IMR-90 (cell line): Measurements from ENCODE around the gene ARMH1. TPM values are rescaled to one million over a fixed set of nuclear protein-coding genes. Genes with fewer than 3 reads are reported as not detected.

Experiments
- ATAC-seq: fragments of 200-7000 bp; cut with Tn5 transposase; 2 replicates; pipeline ENCODE4 v1.9.1; 2020; ENCODE audit warnings: low read depth, mild to moderate bottlenecking, moderate library complexity
- BruUV-seq: library from RNA; stranded (reverse); fragments of 400-500 nt; replicated peaks from 2 replicates; lab custom pipeline; 2021; lab: Mats Ljungman, UMichigan
- CTCF ChIA-PET: fragments of 300-600 bp; formaldehyde crosslinking; extraction: SDS; loops from one replicate; lab custom pipeline; 2021; ENCODE audit warnings: antibody characterized with exemption; lab: Yijun Ruan, JAX
- POLR2A ChIA-PET: fragments of 300-600 bp; sonication (Branson Sonifier 250); formaldehyde crosslinking; loops from one replicate; lab custom pipeline; 2022; ENCODE audit warnings: antibody characterized with exemption; ENCODE audit not compliant: unreplicated experiment; lab: Charles Lee
- DNase-seq: peaks from one replicate; pipeline ENCODE4 v3.0.0; 2013
- H2AFZ ChIP-seq: replicated peaks from 2 replicates; pipeline ENCODE3; 2013; ENCODE audit warnings: low read length, mild to moderate bottlenecking; ENCODE audit not compliant: poor library complexity
- H2AK5ac ChIP-seq: 2 replicates; pipeline ENCODE4 v1.6.1; 2013; ENCODE audit warnings: low read depth, low read length, inconsistent platforms
- H2AK9ac ChIP-seq: replicated peaks from 2 replicates; pipeline ENCODE3; 2013; ENCODE audit warnings: mild to moderate bottlenecking, low read depth, low read length, moderate library complexity; ENCODE audit not compliant: poor library complexity
- H2BK120ac ChIP-seq: 2 replicates; pipeline ENCODE4 v1.6.1; 2013; ENCODE audit warnings: low read depth, low read length, inconsistent platforms
- H2BK15ac ChIP-seq: 3 replicates; pipeline ENCODE4 v1.6.1; 2013; ENCODE audit warnings: low read depth, low read length, inconsistent platforms
- H2BK20ac ChIP-seq: 2 replicates; pipeline ENCODE4 v1.6.1; 2013; ENCODE audit warnings: low read depth, mild to moderate bottlenecking, inconsistent platforms, low read length, moderate library complexity
- H2BK5ac ChIP-seq: 2 replicates; pipeline ENCODE4 v1.6.1; 2013; ENCODE audit warnings: mild to moderate bottlenecking, low read depth, low read length, inconsistent platforms; ENCODE audit not compliant: poor library complexity, severe bottlenecking
- H3K14ac ChIP-seq: replicated peaks from 2 replicates; pipeline ENCODE4 v1.6.1; 2013; ENCODE audit warnings: low read depth, low read length, inconsistent platforms
- H3K18ac ChIP-seq: 2 replicates; pipeline ENCODE4 v1.6.1; 2013; ENCODE audit warnings: low read depth, low read length, control low read depth
- H3K23ac ChIP-seq: 2 replicates; pipeline ENCODE4 v1.6.1; 2013; ENCODE audit warnings: low read depth, low read length, inconsistent platforms
- H3K27ac ChIP-seq: 2 replicates; pipeline ENCODE4 v1.5.1; 2013; ENCODE audit warnings: mild to moderate bottlenecking, control low read depth, low read length; ENCODE audit not compliant: insufficient read depth
- H3K27me3 ChIP-seq: 2 replicates; pipeline ENCODE4 v1.6.1; 2013; ENCODE audit warnings: low read length; ENCODE audit not compliant: control insufficient read depth, insufficient read depth
- H3K36me3 ChIP-seq: 2 replicates; pipeline ENCODE4 v1.6.1; 2013; ENCODE audit warnings: low read length, mixed read lengths; ENCODE audit not compliant: control insufficient read depth, insufficient read depth
- H3K4ac ChIP-seq: 2 replicates; pipeline ENCODE4 v1.6.1; 2013; ENCODE audit warnings: low read depth, low read length, inconsistent platforms
- H3K4me1 ChIP-seq: 2 replicates; pipeline ENCODE4 v1.6.1; 2013; ENCODE audit warnings: low read length, mixed read lengths; ENCODE audit not compliant: control insufficient read depth, insufficient read depth
- H3K4me2 ChIP-seq: 2 replicates; pipeline ENCODE4 v1.6.1; 2013; ENCODE audit warnings: low read depth, mild to moderate bottlenecking, control low read depth, low read length, moderate library complexity
- H3K4me3 ChIP-seq: 2 replicates; pipeline ENCODE4 v1.5.1; 2013; ENCODE audit warnings: low read depth, mild to moderate bottlenecking, control low read depth, low read length, moderate library complexity; ENCODE audit not compliant: insufficient read depth
- H3K56ac ChIP-seq: 2 replicates; pipeline ENCODE4 v1.6.1; 2013; ENCODE audit warnings: low read length, inconsistent platforms; ENCODE audit not compliant: insufficient read depth; ENCODE audit errors: extremely low read depth
- H3K79me1 ChIP-seq, 2 experiments: 2 replicates each; pipeline ENCODE4 v1.6.1; 2013; ENCODE audit warnings: low read length in 2 of 2, inconsistent platforms in 1 of 2, low read depth in 1 of 2
- H3K9ac ChIP-seq: 2 replicates; pipeline ENCODE4 v1.6.1; 2013; ENCODE audit warnings: low read depth, low read length, control low read depth
- H3K9me1 ChIP-seq: 2 replicates; pipeline ENCODE4 v1.6.1; 2013; ENCODE audit warnings: low read length, inconsistent platforms; ENCODE audit not compliant: insufficient read depth
- H3K9me3 ChIP-seq: 2 replicates; pipeline ENCODE4 v1.6.1; 2013; ENCODE audit warnings: low read length; ENCODE audit not compliant: control insufficient read depth, insufficient read depth
- H4K20me1 ChIP-seq: 2 replicates; pipeline ENCODE4 v1.6.1; 2013; ENCODE audit warnings: low read length, inconsistent platforms; ENCODE audit not compliant: insufficient read depth
- H4K5ac ChIP-seq: 2 replicates; pipeline ENCODE4 v1.6.1; 2013; ENCODE audit warnings: mild to moderate bottlenecking, low read depth, low read length, control low read depth
- H4K8ac ChIP-seq, 2 experiments: 2 replicates each; pipeline ENCODE4 v1.6.1; 2013; ENCODE audit warnings: low read depth in 2 of 2, low read length in 2 of 2, control low read depth in 1 of 2, inconsistent platforms in 1 of 2
- H4K91ac ChIP-seq: 2 replicates; pipeline ENCODE4 v1.6.1; 2013; ENCODE audit warnings: low read depth, low read length, inconsistent platforms; ENCODE audit not compliant: insufficient read depth
- CTCF ChIP-seq: conservative IDR thresholded peaks from 2 replicates; pipeline ENCODE4 v1.5.1; 2012; ENCODE audit warnings: mild to moderate bottlenecking, low read depth, low read length, improper control_type of control experiment
- WGBS, 2 experiments: methylation state at CpG; one replicate each; pipeline versions ENCODE4 v1.1.5 to v1.1.7; 2013; ENCODE audit warnings: missing lambda C conversion rate in 2 of 2; ENCODE audit not compliant: insufficient read length in 1 of 2; ENCODE audit errors: extremely low coverage in 2 of 2; 5-methylcytosine and 5-hydroxymethylcytosine counted together
- dilution Hi-C: fragments of 300-500 bp; cut with HindIII; formaldehyde crosslinking; loops from one replicate; pipeline ENCODE4 v1.14.3; 2018; ENCODE audit warnings: low sequenced_read_pairs; ENCODE audit not compliant: unreplicated experiment
- in situ Hi-C: fragments of 300-500 bp; cut with MboI; formaldehyde crosslinking; loops from 3 replicates; pipeline ENCODE4 v1.14.3; 2019; ENCODE audit warnings: low sequenced_read_pairs, inconsistent platforms, mixed read lengths
- intact Hi-C: fragments of 100-400 bp; cut with micrococcal nuclease; formaldehyde crosslinking; loops from 2 replicates; pipeline ENCODE4 v1.10.0; 2022
- polyA plus RNA-seq, 3 experiments: library from polyadenylated mRNA; depleted of rRNA; stranded (reverse); fragments of >200 nt; gene quantifications; 2 replicates each; pipeline ENCODE4 v1.2.3, GENCODE V29; 2012; ENCODE audit warnings: low replicate concordance in 1 of 3
- total RNA-seq: library from RNA; depleted of rRNA; stranded (reverse); fragments of >200 nt; gene quantifications from 2 replicates; pipeline ENCODE4 v1.2.3, GENCODE V29; 2012

ARMH1 gene
- total and polyA plus RNA-seq, 2 of the 4 experiments (the other 2 are of a cell fraction): 0.36 to 0.72 TPM

DNA sequence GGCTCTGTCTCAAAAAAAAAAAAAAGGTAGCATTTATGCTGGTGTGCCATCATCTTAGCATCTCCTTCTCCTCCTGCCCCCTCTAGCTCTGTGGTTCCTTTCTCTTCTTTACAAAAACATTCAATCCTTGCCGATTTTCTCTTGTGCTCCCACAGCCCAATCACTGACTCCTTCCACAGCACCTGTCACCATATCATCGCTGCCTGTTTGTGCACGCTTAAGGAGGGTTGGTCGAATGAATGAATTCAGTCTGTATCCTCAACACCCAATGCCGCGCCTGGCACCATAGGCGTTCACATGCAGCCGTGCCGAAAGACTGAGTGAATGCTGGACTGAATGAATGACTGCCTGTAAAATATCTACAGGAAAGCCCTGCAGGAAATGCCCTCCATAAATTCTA, 48.5 kb downstream of the ARMH1 start:
- Histone ChIP-seq H3K27me3 (no peaks in the 10 kb centered on the region), H3K4me2 (no peak overlapping the region), H3K14ac (no peak overlapping the region), H3K27ac (no peak overlapping the region), H2BK5ac (no peak overlapping the region), H2BK20ac (no peak overlapping the region), H4K91ac (no peak overlapping the region), H4K5ac (no peak overlapping the region), H4K8ac (no peak overlapping the region), H4K20me1 (no peaks in the 10 kb centered on the region), H3K4me3 (no peak overlapping the region), H2BK15ac (no peak overlapping the region), H2AK5ac (no peak overlapping the region), H3K9ac (no peak overlapping the region), H3K4me1 (peaks cover 3% of the 10 kb centered on the region; the same call in 1 of the 2 replicates), H2AFZ (no peak overlapping the region), H3K4ac (no peak overlapping the region), H3K9me3 (no peaks in the 10 kb centered on the region), H3K9me1 (peaks cover 6% of the 10 kb centered on the region; the same call in 1 of the 2 replicates), H3K23ac (no peak overlapping the region), H3K18ac (no peak overlapping the region), H3K56ac (no peak overlapping the region), H2AK9ac (no peak overlapping the region), H2BK120ac (no peak overlapping the region), H3K36me3 (no peaks in the 10 kb centered on the region), H3K79me1 (no peaks in the 10 kb centered on the region)
- intact Hi-C loops (no loop called here), in situ Hi-C loops (no loop called here), dilution Hi-C loops (no loop called here)
- BruUV-seq: no TSS peak
- WGBS, 2 experiments: no CpG with 5 or more reads among the region's 9 CpGs
- DNase-seq: no peak
- CTCF ChIA-PET: no interaction called here
- no peak for TF ChIP-seq CTCF
- POLR2A ChIA-PET: interaction anchor here (1.7 kb wide), 1 partner anchor 96 kb away, joined by 6 read pairs; no protein-coding TSS in a partner anchor
- ATAC-seq: no peak
